Loucy (cell line): Measurements from ENCODE around the gene REM1.

ENCODE experiments used
- H2AFZ ChIP-seq: fragments of 200-600 bp; sonication (generic); 2 replicates; pipeline ENCODE4 v1.6.0; 2016; ENCODE audit warnings: antibody characterized with exemption, mild to moderate bottlenecking, low read length, moderate library complexity
- H3F3A ChIP-seq: fragments of 200-600 bp; 2 replicates; pipeline ENCODE4 v1.6.0; 2016; ENCODE audit warnings: antibody characterized with exemption, low read depth, mild to moderate bottlenecking
- H3K27me3 ChIP-seq: fragments of 200-600 bp; sonication (generic); 2 replicates; pipeline ENCODE4 v1.6.1; 2014; ENCODE audit warnings: low read length, mild to moderate bottlenecking; ENCODE audit not compliant: insufficient read depth, poor library complexity, severe bottlenecking
- H3K36me3 ChIP-seq: fragments of 200-600 bp; sonication (generic); 2 replicates; pipeline ENCODE4 v1.6.1; 2016; ENCODE audit warnings: low read length; ENCODE audit not compliant: insufficient read depth
- H3K4me1 ChIP-seq: fragments of 200-600 bp; sonication (generic); 2 replicates; pipeline ENCODE4 v1.5.1; 2014; ENCODE audit warnings: low read length, mild to moderate bottlenecking; ENCODE audit not compliant: insufficient read depth, poor library complexity, severe bottlenecking
- H3K4me2 ChIP-seq: fragments of 200-600 bp; sonication (generic); 2 replicates; pipeline ENCODE4 v1.6.0; 2014; ENCODE audit warnings: antibody characterized with exemption, low read length, low read depth, mild to moderate bottlenecking; ENCODE audit not compliant: poor library complexity, severe bottlenecking
- H3K4me3 ChIP-seq: fragments of 200-600 bp; sonication (generic); 2 replicates; pipeline ENCODE4 v1.5.1; 2014; ENCODE audit warnings: low read length, mild to moderate bottlenecking, mixed read lengths; ENCODE audit not compliant: poor library complexity, severe bottlenecking
- H3K79me2 ChIP-seq: fragments of 200-600 bp; sonication (generic); 2 replicates; pipeline ENCODE4 v1.6.1; 2014; ENCODE audit warnings: low read length; ENCODE audit not compliant: insufficient read depth
- H3K9ac ChIP-seq: fragments of 200-600 bp; sonication (generic); 2 replicates; pipeline ENCODE4 v1.6.0; 2014; ENCODE audit warnings: mild to moderate bottlenecking, low read depth, low read length, moderate library complexity; ENCODE audit not compliant: poor library complexity, severe bottlenecking
- H3K9me2 ChIP-seq: fragments of 200-600 bp; sonication (generic); replicated peaks from 2 replicates; pipeline ENCODE4 v1.6.1; 2016; ENCODE audit warnings: low read depth, low read length, mixed read lengths
- H3K9me3 ChIP-seq: fragments of 200-600 bp; sonication (generic); 2 replicates; pipeline ENCODE4 v1.6.1; 2014; ENCODE audit warnings: mild to moderate bottlenecking, antibody characterized with exemption, low read length, low read depth; ENCODE audit not compliant: insufficient read depth
- H4K20me1 ChIP-seq: fragments of 200-600 bp; sonication (generic); 2 replicates; pipeline ENCODE4 v1.6.0; 2014; ENCODE audit warnings: antibody characterized with exemption, low read length, mild to moderate bottlenecking; ENCODE audit not compliant: insufficient read depth, poor library complexity, severe bottlenecking
- CTCF ChIP-seq: fragments of 200-600 bp; sonication (generic); conservative IDR thresholded peaks from 2 replicates; pipeline ENCODE4 v1.5.1; 2014; ENCODE audit warnings: mild to moderate bottlenecking, antibody characterized with exemption, low read length
- EZH2phosphoT487 ChIP-seq: fragments of 200-600 bp; IDR thresholded peaks from 2 replicates; pipeline ENCODE4 v1.6.1; 2018; ENCODE audit warnings: antibody characterized with exemption, mild to moderate bottlenecking, moderate library complexity, borderline replicate concordance

The REM1 gene

GRCh38 chr20:31475472-31476293 is 595 bp downstream of the REM1 start:
- H3K27me3 ChIP-seq: no peaks in the 10 kb centered on the region
- H3K9ac ChIP-seq: no peak overlapping the region
- TF ChIP-seq EZH2phosphoT487 (no peak), CTCF (no peak)
- H3K4me1 ChIP-seq: no peaks in the 10 kb centered on the region
- no peaks in the 10 kb centered on the region for H3F3A ChIP-seq
- H3K9me3 ChIP-seq: no peaks in the 10 kb centered on the region
- H3K9me2 ChIP-seq: no peaks in the 10 kb centered on the region
- H3K4me3 ChIP-seq: no peak overlapping the region
- no peaks in the 10 kb centered on the region for H3K36me3 ChIP-seq
- no peaks in the 10 kb centered on the region for H4K20me1 ChIP-seq
- no peak overlapping the region for H2AFZ ChIP-seq
- no peak overlapping the region for H3K4me2 ChIP-seq
- H3K79me2 ChIP-seq: no peaks in the 10 kb centered on the region

- no peaks in the 10 kb centered on the region for H4K20me1 ChIP-seq
Measured at GRCh38 chr20:31476294-31476585, 1.2 kb downstream of the REM1 start.

GRCh38 chr20:31476643-31477215 is 1.6 kb downstream of the REM1 start:
- no peak overlapping the region for H3K4me2 ChIP-seq
- H3K79me2 ChIP-seq: no peaks in the 10 kb centered on the region
- H4K20me1 ChIP-seq: no peaks in the 10 kb centered on the region
- no peak for TF ChIP-seq CTCF
- no peak for TF ChIP-seq EZH2phosphoT487
- H2AFZ ChIP-seq: no peak overlapping the region
- no peaks in the 10 kb centered on the region for H3K36me3 ChIP-seq
- no peaks in the 10 kb centered on the region for H3K9me3 ChIP-seq
- no peaks in the 10 kb centered on the region for H3F3A ChIP-seq
- no peak overlapping the region for H3K9ac ChIP-seq
- H3K9me2 ChIP-seq: no peaks in the 10 kb centered on the region
- H3K4me1 ChIP-seq: no peaks in the 10 kb centered on the region
- H3K27me3 ChIP-seq: no peaks in the 10 kb centered on the region
- H3K4me3 ChIP-seq: no peak overlapping the region

More at GRCh38 chr20:31476294-31476585, 1.2 kb downstream of the REM1 start:
- no peak overlapping the region for H3K4me3 ChIP-seq
- H3K4me1 ChIP-seq: no peaks in the 10 kb centered on the region
- no peaks in the 10 kb centered on the region for H3K9me2 ChIP-seq
- no peaks in the 10 kb centered on the region for H3K79me2 ChIP-seq
- H3F3A ChIP-seq: no peaks in the 10 kb centered on the region
- no peak overlapping the region for H3K4me2 ChIP-seq
- no peaks in the 10 kb centered on the region for H3K36me3 ChIP-seq
- no peaks in the 10 kb centered on the region for H3K9me3 ChIP-seq
- no peaks in the 10 kb centered on the region for H3K27me3 ChIP-seq
- no peak overlapping the region for H3K9ac ChIP-seq
- TF ChIP-seq EZH2phosphoT487 (no peak), CTCF (no peak)
- no peak overlapping the region for H2AFZ ChIP-seq
